NB4 (cell line): ENCODE results near the gene FRMD1.

Experiments used
- POLR2A ChIP-seq: IDR thresholded peaks from 2 replicates; pipeline ENCODE4 v1.6.1; 2011; ENCODE audit warnings: mild to moderate bottlenecking; ENCODE audit not compliant: insufficient read length; ENCODE audit errors: extremely low read depth
- TF ChIP-seq, protein P1 (sequence below): IDR thresholded peaks from one replicate; pipeline ENCODE4 v1.5.1; 2012; ENCODE audit warnings: low read depth, low read length
- TF ChIP-seq, protein P2 (sequence below): IDR thresholded peaks from 2 replicates; pipeline ENCODE4 v1.6.1; 2011; ENCODE audit warnings: low read depth, low read length

DNA sequence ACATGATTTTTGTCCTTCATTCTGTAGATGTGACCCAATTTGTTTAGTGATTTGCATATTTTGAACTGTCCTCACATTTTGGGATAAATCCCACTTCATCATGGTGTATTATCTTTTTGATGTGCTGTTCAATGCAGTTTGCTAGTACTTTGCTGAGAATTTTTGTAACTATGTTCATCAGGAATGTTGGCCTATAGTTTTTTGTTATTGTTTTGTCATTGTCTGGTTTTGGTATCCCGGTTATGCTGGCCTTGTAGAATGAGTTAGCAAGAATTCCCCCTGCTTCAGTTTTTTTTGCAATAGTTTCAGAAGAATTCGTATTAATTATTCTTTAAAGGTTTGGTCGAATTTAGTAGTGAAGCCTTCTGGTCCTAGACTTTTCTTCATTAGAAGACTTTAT, 69.7 kb downstream of the FRMD1 start:
- no peak for TF ChIP-seq POLR2A
- TF ChIP-seq, protein P1, sequence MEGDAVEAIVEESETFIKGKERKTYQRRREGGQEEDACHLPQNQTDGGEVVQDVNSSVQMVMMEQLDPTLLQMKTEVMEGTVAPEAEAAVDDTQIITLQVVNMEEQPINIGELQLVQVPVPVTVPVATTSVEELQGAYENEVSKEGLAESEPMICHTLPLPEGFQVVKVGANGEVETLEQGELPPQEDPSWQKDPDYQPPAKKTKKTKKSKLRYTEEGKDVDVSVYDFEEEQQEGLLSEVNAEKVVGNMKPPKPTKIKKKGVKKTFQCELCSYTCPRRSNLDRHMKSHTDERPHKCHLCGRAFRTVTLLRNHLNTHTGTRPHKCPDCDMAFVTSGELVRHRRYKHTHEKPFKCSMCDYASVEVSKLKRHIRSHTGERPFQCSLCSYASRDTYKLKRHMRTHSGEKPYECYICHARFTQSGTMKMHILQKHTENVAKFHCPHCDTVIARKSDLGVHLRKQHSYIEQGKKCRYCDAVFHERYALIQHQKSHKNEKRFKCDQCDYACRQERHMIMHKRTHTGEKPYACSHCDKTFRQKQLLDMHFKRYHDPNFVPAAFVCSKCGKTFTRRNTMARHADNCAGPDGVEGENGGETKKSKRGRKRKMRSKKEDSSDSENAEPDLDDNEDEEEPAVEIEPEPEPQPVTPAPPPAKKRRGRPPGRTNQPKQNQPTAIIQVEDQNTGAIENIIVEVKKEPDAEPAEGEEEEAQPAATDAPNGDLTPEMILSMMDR = no peak
- TF ChIP-seq, protein P2, sequence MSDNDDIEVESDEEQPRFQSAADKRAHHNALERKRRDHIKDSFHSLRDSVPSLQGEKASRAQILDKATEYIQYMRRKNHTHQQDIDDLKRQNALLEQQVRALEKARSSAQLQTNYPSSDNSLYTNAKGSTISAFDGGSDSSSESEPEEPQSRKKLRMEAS = no peak
